Uterus (tissue), 2 donors: ENCODE data around the gene ADGRL3.

Experiments used
- CTCF ChIP-seq, 4 experiments: fragments of 200-600 bp in 2 of 4; fragments of 450-650 bp in 2 of 4; sonication (generic) in 2 of 4; IDR thresholded peaks; one replicate each; pipeline ENCODE4 v1.5.1; 2016 to 2019; ENCODE audit warnings: antibody characterized with exemption in 4 of 4, mild to moderate bottlenecking in 2 of 4, moderate library complexity in 1 of 4
- POLR2A ChIP-seq, 2 donors: fragments of 450-650 bp; IDR thresholded peaks; one replicate each; pipeline ENCODE4 v1.6.1; 2016; ENCODE audit warnings: antibody characterized with exemption in 2 of 2, mild to moderate bottlenecking in 1 of 2, moderate library complexity in 1 of 2

- TF ChIP-seq CTCF (IDR thresholded peaks at IDR 0.05) (no peak), POLR2A (IDR thresholded peaks at IDR 0.05) (no peak)
Measured at GRCh38 chr4:61522312-61522711, 322.2 kb downstream of the ADGRL3 start.
